ENCODE data around the gene KNSTRN. TPM values are rescaled to one million over a fixed set of nuclear protein-coding genes. Genes with fewer than 3 reads are reported as not detected.

The KNSTRN gene
- total RNA-seq, 2 experiments from 2014 or later: 71.1 to 74.1 TPM

GRCh38 chr15:40386480-40386879, 4.0 kb downstream of the KNSTRN start:
- ChIA-PET CTCF (interaction anchor here (1.1 to 2.1 kb wide), 5 partner anchors 11 to 48 kb away, joined by 3 to 6 read pairs (median 5); partner anchors contain the start of gene IVD), POLR2A (interaction anchor here (0.9 kb wide), 1 partner anchor 16 kb away, joined by 3 read pairs; no protein-coding TSS in a partner anchor)
- Mint-ChIP-seq H3K4me3 (no peak overlapping the region), H3K36me3 (ENCODE audit: low read depth) (peaks cover 66% of the 10 kb centered on the region), H3K27ac (no peak overlapping the region), H3K4me1 (ENCODE audit: low read depth) (peaks cover 25% of the 10 kb centered on the region), H3K9me3 (ENCODE audit: insufficient read depth) (no peaks in the 10 kb centered on the region), H3K27me3 (ENCODE audit: low read depth) (no peaks in the 10 kb centered on the region)
- DNase-seq: no peak
- no peak for ATAC-seq

DNA sequence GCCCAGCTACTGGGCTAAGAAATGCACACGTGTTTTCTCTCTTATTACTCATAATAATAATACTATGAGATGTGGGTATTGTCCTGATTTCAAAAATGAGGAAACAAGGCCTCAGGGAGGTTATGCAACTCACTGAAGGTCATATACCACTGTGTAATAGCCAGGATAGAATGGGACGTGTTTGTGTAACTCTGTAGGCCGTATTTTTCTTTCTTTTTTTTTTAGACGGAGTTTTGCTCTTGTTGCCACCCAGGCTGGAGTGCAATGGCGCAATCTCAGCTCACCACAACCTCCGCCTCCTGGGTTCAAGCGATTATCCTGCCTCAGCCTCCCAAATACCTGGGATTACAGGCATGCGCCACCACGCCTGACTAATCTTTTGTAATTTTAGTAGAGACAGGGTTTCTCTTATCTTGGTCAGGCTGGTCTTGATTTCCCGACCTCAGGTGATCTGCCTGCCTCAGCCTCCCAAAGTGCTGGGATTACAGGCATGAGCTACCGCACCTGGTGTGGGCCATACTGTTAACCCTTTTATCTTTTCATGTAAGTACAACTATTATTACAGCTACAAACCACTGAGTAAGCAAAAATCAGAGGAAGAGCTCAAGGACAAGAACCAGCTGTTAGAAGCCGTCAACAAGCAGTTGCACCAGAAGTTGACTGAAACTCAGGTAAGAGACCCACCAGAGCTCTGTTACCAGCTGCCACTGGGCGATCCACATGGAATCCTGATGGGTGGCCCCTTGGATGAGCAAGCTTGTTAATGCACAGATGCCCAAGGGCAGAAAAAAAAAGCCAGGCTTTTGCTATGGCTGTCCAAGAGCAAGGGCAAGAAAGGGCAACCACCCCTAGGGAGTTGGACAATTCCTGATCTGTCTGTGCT, 6.7 kb downstream of the KNSTRN start:
- H3K27ac Mint-ChIP-seq: no peak overlapping the region
- ATAC-seq (no peak), DNase-seq (no peak)
- ChIA-PET CTCF (interaction anchor here (0.7 to 1.6 kb wide), 4 partner anchors 9 to 45 kb away, joined by 3 to 6 read pairs (median 4); no protein-coding TSS in a partner anchor), POLR2A (no interaction called here)
- H3K9me3 Mint-ChIP-seq (ENCODE audit: insufficient read depth): no peaks in the 10 kb centered on the region
- peaks cover 79% of the 10 kb centered on the region for H3K36me3 Mint-ChIP-seq (ENCODE audit: low read depth)
- no peaks in the 10 kb centered on the region for H3K27me3 Mint-ChIP-seq (ENCODE audit: low read depth)
- peaks cover 13% of the 10 kb centered on the region for H3K4me1 Mint-ChIP-seq (ENCODE audit: low read depth)
- H3K4me3 Mint-ChIP-seq: no peak overlapping the region

- POLR2A ChIA-PET: interaction anchor here (0.7 kb wide), 1 partner anchor 423 kb away, joined by 3 read pairs; no protein-coding TSS in a partner anchor
- H3K4me3 Mint-ChIP-seq: no peak overlapping the region
- DNase-seq (no peak), ATAC-seq (no peak)
- peaks cover 76% of the 10 kb centered on the region for H3K36me3 Mint-ChIP-seq (ENCODE audit: low read depth)
- peaks cover 5% of the 10 kb centered on the region for H3K4me1 Mint-ChIP-seq (ENCODE audit: low read depth)
- H3K27ac Mint-ChIP-seq: peak overlapping the region; percentile 5
- H3K27me3 Mint-ChIP-seq (ENCODE audit: low read depth): no peaks in the 10 kb centered on the region
- CTCF ChIA-PET: interaction anchor here (0.7 to 1.6 kb wide), 4 partner anchors 8 to 46 kb away, joined by 3 to 6 read pairs (median 4); no protein-coding TSS in a partner anchor
- H3K9me3 Mint-ChIP-seq (ENCODE audit: insufficient read depth): no peaks in the 10 kb centered on the region
Measured at GRCh38 chr15:40389824-40390595, 7.5 kb downstream of the KNSTRN start.

DNA sequence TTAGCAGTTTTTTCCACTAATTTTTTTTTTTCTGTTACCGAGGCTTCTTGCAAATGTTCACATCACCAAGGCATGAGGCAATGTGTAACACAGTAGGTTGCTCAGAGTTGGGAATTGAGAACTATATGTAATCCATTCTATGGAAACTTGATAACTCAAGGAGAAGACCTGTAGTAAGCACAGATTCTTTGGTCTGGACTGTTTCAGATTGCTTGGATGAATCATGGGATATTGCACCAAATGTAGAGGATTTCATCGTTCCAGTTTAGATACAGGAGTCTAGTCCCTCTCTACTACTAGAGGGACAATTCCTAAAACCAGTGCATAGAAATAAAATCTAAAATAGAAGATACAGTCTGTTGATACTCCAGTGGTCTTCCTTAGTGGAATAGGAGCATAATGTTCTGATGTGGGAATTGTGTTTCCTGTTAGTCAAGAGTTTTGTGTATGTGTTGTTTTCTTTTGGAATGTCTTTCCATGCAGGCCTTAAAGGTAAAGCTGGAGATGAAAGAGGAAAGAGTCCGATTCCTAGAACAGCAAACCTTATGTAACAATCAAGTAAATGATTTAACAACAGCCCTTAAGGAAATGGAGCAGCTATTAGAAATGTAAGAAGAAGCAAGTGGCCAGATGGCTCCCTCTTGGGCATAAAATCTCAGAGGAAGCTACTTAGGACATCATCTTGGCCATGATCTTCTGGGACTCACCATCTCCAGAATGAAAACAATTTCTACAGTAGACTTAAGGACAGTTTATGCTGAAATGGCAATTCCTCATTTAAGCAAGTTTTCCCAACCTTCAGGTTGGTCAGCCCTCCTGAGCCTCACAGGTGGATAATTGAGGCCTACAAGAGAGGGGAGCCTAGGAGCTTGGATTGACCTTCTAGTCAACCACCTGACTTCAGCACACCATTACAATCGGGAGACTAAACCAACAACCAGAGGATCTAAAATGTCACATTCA, 10.7 kb downstream of the KNSTRN start:
- no peak overlapping the region for H3K4me3 Mint-ChIP-seq
- DNase-seq (no peak), ATAC-seq (no peak)
- no peak overlapping the region for H3K27ac Mint-ChIP-seq
- H3K9me3 Mint-ChIP-seq (ENCODE audit: insufficient read depth): no peaks in the 10 kb centered on the region
- H3K4me1 Mint-ChIP-seq (ENCODE audit: low read depth): peaks cover 16% of the 10 kb centered on the region
- H3K27me3 Mint-ChIP-seq (ENCODE audit: low read depth): no peaks in the 10 kb centered on the region
- H3K36me3 Mint-ChIP-seq (ENCODE audit: low read depth): peaks cover 56% of the 10 kb centered on the region
- CTCF ChIA-PET: no interaction called here
- POLR2A ChIA-PET: no interaction called here

DNA sequence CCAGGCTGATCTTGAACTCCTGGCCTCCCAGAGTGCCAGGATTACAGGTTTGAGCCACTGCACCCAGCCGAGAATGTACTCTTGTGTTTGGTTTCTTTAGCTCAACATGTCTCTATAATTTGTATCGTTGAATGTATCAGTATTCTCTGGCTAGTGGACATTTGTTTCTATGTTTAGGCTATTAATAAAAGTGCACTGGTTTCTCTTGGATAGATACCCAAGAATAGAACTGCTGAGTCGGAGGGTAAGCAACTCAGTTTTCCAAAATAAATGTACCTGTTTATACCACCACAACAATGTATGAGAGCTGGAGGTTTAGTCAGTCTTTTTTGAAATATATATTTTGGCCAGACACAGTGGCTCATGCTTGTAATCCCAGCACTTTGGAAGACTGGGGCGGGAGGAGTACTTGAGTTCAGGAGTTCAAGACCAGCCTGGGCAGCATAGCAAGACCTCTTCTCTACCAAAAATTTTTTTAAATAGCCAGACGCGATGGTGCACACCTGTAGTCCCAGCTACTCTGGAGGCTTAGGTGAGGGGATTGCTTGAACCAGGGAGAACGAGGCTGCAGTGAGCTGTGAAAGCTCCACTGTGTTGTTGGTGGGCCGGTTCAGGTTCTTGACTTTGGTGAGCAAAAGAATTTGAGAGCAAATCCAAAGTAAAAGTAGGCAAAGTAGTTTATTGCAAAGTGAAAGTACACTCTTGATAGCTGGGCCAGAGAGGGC, 15.3 kb downstream of the KNSTRN start:
- ATAC-seq (peak; percentile 69), DNase-seq (no peak)
- H3K36me3 Mint-ChIP-seq (ENCODE audit: low read depth): peaks cover 26% of the 10 kb centered on the region
- ChIA-PET CTCF (interaction anchor here (0.6 to 3.2 kb wide), 18 partner anchors 8 to 123 kb away, joined by 3 to 18 read pairs (median 4); partner anchors contain the start of genes IVD and KNSTRN), POLR2A (interaction anchor here (0.6 to 2.3 kb wide), 4 partner anchors 8 to 15 kb away, joined by 3 to 14 read pairs (median 5); partner anchors contain the start of gene KNSTRN)
- peak overlapping the region; percentile 61 for H3K4me3 Mint-ChIP-seq
- H3K27ac Mint-ChIP-seq: peak overlapping the region; percentile 84
- peaks cover 31% of the 10 kb centered on the region for H3K4me1 Mint-ChIP-seq (ENCODE audit: low read depth)
- no peaks in the 10 kb centered on the region for H3K9me3 Mint-ChIP-seq (ENCODE audit: insufficient read depth)
- H3K27me3 Mint-ChIP-seq (ENCODE audit: low read depth): no peaks in the 10 kb centered on the region

GRCh38 chr15:40398413-40398873, 15.9 kb downstream of the KNSTRN start:
- Mint-ChIP-seq H3K27ac (peak overlapping the region; percentile 84), H3K9me3 (ENCODE audit: insufficient read depth) (no peaks in the 10 kb centered on the region), H3K27me3 (ENCODE audit: low read depth) (no peaks in the 10 kb centered on the region), H3K36me3 (ENCODE audit: low read depth) (peaks cover 20% of the 10 kb centered on the region), H3K4me3 (peak overlapping the region; percentile 61), H3K4me1 (ENCODE audit: low read depth) (peaks cover 31% of the 10 kb centered on the region)
- DNase-seq (peak; percentile 46), ATAC-seq (peak; percentile 86)
- ChIA-PET POLR2A (interaction anchor here (1.2 to 2.3 kb wide), 4 partner anchors 9 to 16 kb away, joined by 3 to 14 read pairs (median 5); partner anchors contain the start of gene KNSTRN), CTCF (interaction anchor here (0.6 to 3.2 kb wide), 18 partner anchors 7 to 229 kb away, joined by 3 to 18 read pairs (median 4); partner anchors contain the start of genes DISP2 and IVD)

DNA sequence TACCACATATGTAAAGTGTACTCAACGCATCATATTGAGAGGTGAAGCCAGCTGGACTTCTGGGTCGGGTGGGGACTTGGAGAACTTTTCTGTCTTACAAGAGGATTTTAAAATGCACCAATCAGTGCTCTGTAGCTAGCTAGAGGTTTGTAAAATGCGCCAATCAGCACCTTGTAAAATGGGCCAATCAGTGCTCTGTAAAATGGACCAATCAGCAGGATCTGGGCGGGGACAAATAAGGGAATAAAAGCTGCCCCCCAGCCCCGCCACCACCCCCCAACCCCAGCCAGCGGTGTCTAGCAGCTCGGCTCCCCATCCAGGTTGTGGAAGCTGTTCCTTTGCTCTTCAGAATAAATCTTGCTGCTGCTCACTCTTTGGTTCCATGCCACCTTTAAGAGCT, 16.8 kb downstream of the KNSTRN start:
- DNase-seq: no peak
- POLR2A ChIA-PET: interaction anchor here (0.6 to 2.3 kb wide), 3 partner anchors 8 to 271 kb away, joined by 3 to 7 read pairs (median 3); no protein-coding TSS in a partner anchor
- CTCF ChIA-PET: interaction anchor here (0.6 to 2.7 kb wide), 3 partner anchors 31 to 55 kb away, joined by 3 to 17 read pairs (median 6); partner anchors contain the start of gene DISP2
- no peak for ATAC-seq
- no peak overlapping the region for H3K27ac Mint-ChIP-seq
- no peaks in the 10 kb centered on the region for H3K27me3 Mint-ChIP-seq (ENCODE audit: low read depth)
- no peaks in the 10 kb centered on the region for H3K9me3 Mint-ChIP-seq (ENCODE audit: insufficient read depth)
- H3K4me1 Mint-ChIP-seq (ENCODE audit: low read depth): peaks cover 34% of the 10 kb centered on the region
- H3K4me3 Mint-ChIP-seq: no peak overlapping the region
- H3K36me3 Mint-ChIP-seq (ENCODE audit: low read depth): peaks cover 15% of the 10 kb centered on the region

DNA sequence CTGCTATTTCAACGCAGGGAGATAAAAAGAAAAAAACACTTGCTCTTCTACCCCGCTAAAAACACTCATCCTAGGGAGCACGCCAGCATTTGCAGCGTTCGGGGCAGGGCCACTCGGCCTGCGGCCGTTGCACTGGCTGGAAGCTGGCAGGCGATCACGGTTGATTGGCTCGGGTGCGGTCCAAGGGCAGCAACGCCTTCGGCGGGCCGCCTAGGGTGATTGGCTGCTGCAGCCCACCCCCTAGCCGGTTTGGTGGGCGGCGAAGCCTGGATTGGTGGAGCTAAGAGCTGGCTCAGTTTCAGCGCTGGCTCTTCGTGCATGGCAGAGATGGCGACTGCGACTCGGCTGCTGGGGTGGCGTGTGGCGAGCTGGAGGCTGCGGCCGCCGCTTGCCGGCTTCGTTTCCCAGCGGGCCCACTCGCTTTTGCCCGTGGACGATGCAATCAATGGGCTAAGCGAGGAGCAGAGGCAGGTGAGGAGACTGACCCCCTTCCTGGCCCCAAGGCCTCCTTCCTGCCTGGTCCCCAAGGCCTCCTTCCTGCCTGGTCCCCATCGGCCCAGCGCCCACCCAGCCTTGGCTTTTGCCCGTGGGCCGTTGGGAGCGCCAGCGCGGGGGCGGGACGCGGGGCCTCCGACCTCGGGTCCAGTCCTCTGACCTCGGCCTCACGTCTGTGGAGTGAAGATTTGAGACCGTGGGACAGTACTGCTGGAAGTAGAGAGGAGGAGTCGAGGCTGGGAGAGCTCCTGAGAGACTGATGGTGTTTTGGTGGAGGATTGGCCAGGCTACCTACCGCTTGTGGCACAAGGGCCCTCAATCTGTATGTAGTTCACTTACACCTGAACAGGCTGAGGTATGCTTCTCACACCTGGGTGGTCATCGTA, 23.2 kb downstream of the KNSTRN start, which contains the start of gene IVD:
IVD (plus strand) TSS at position 295 of the 881 bp plus-strand sequence; CDS start at position 328, 33 bp downstream.
- Mint-ChIP-seq H3K4me3 (peak within 1 kb of the TSS; percentile 86), H3K36me3 (ENCODE audit: low read depth) (peaks cover 37% of the 10 kb centered on the region), H3K9me3 (ENCODE audit: insufficient read depth) (no peaks in the 10 kb centered on the region), H3K27ac (peak within 1 kb of the TSS; percentile 95), H3K27me3 (ENCODE audit: low read depth) (no peaks in the 10 kb centered on the region), H3K4me1 (ENCODE audit: low read depth) (peaks cover 45% of the 10 kb centered on the region)
- peak; percentile 100 for ATAC-seq
- peak; percentile 95 for DNase-seq
- ChIA-PET POLR2A (interaction anchor here (0.6 to 2.0 kb wide), 9 partner anchors 8 to 51 kb away, joined by 3 to 7 read pairs (median 4); partner anchors contain the start of gene KNSTRN), CTCF (interaction anchor here (0.9 to 5.6 kb wide), 15 partner anchors 8 to 131 kb away, joined by 3 to 38 read pairs (median 5); partner anchors contain the start of genes BAHD1, KNSTRN and PLCB2)

DNA sequence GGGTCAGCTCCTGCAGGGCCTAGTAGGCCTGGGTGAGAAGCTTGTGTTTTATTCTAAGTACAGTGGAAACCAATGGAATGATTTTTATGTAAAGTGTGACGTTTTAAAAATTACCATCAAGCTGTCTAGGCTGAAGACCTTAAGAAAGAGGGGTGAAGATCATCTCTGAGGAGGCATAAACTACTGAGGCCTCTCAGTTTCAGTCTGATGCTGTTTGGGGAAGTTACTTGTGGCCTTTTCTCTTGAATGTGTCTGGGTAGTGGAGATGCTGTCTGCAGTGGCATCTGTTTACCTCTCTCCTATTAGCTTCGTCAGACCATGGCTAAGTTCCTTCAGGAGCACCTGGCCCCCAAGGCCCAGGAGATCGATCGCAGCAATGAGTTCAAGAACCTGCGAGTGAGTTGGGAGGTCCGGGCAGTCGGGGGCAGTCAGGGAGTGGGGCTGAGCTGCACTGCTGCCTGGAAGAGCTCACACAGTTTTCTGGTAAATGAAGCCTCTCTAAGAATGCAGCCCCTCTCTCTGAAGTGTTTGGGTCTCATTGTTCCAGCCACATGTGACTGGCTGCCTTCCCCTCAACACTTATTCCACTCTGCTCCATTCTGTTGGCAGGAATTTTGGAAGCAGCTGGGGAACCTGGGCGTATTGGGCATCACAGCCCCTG, 24.9 kb downstream of the KNSTRN start:
- ChIA-PET POLR2A (interaction anchor here (0.9 to 2.1 kb wide), 4 partner anchors 9 to 34 kb away, joined by 3 to 7 read pairs (median 5); partner anchors contain the start of genes BAHD1 and KNSTRN), CTCF (interaction anchor here (0.6 to 5.6 kb wide), 9 partner anchors 9 to 132 kb away, joined by 3 to 38 read pairs (median 15); partner anchors contain the start of gene KNSTRN)
- Mint-ChIP-seq H3K27me3 (ENCODE audit: low read depth) (no peaks in the 10 kb centered on the region), H3K36me3 (ENCODE audit: low read depth) (peaks cover 51% of the 10 kb centered on the region), H3K4me3 (peak overlapping the region; percentile 86), H3K9me3 (ENCODE audit: insufficient read depth) (no peaks in the 10 kb centered on the region), H3K27ac (peak overlapping the region; percentile 40), H3K4me1 (ENCODE audit: low read depth) (peaks cover 45% of the 10 kb centered on the region)
- ATAC-seq: no peak
- DNase-seq: no peak
